Motor neuron (in vitro differentiated cells): ENCODE data around the gene SLC38A10. TPM values are rescaled to one million over a fixed set of nuclear protein-coding genes. Genes with fewer than 3 reads are reported as not detected.

Experiments
- ATAC-seq, 8 experiments: fragments of 200-7000 bp; cut with Tn5 transposase; replicated peaks in 6 of 8; 2 replicates each; pipeline ENCODE4 v1.8.0; 2021; ENCODE audit warnings: mild to moderate bottlenecking in 8 of 8, moderate library complexity in 8 of 8
- H3K27ac ChIP-seq, 2 donors: fragments of 250-450 bp; sonication (Bioruptor Pico); 2 replicates each; pipeline ENCODE4 v1.9.0; 2021; ENCODE audit warnings: antibody characterized with exemption in 2 of 2, mild to moderate bottlenecking in 2 of 2, moderate library complexity in 1 of 2
- H3K4me1 ChIP-seq, 2 donors: fragments of 250-450 bp; sonication (Bioruptor Pico); replicated peaks in 1 of 2; 2 replicates each; pipeline ENCODE4 v1.6.1; 2021; ENCODE audit warnings: antibody characterized with exemption in 2 of 2, mild to moderate bottlenecking in 2 of 2, moderate library complexity in 1 of 2
- H3K4me3 ChIP-seq, 5 donors: fragments of 250-450 bp; sonication (Bioruptor Pico); 2 replicates each; pipeline ENCODE4 v1.9.0; 2021; ENCODE audit warnings: antibody characterized with exemption in 5 of 5, mild to moderate bottlenecking in 5 of 5, moderate library complexity in 4 of 5
- WGBS, 10 experiments: fragments of 450-650 bp; shearing (Covaris generic); methylation state at CpG; one replicate each; pipeline ENCODE4 v1.0.0; 2022; 5-methylcytosine and 5-hydroxymethylcytosine counted together
- in situ Hi-C, 9 experiments: fragments of 400-800 bp; cut with MboI; loops; one replicate each; pipeline ENCODE4 v1.15.0; 2021; ENCODE audit warnings: low sequenced_read_pairs in 9 of 9, low pct_unique_long_range_greater_than_20kb in 2 of 9; ENCODE audit not compliant: unreplicated experiment in 9 of 9
- total RNA-seq, 8 experiments: library from RNA; unstranded; fragments of 300-600 nt; gene quantifications; 2 replicates each; pipeline versions ENCODE4 v1.2.3 to v1.2.4, GENCODE V29; 2022

The SLC38A10 gene
- total RNA-seq, 8 experiments from 2014 or later = 29.0 to 57.1 (median 49.1) TPM

- Histone ChIP-seq H3K27ac (no peak overlapping the region), H3K4me1 (peaks cover 3 to 11% of the 10 kb centered on the region in 2 donors), H3K4me3 (no peak overlapping the region)
- in situ Hi-C loops = loop anchor here in 1 of 9 experiments (25.0 kb wide), 1 partner anchor 224 kb away; no protein-coding TSS in a partner anchor
- 100% methylated on average over 1 of the region's 32 CpGs; no CpG with 5 or more reads in 9 of the 10 experiments for WGBS, 10 experiments
- no peak for ATAC-seq
These were observed 59.0 kb downstream of the SLC38A10 start for GRCh38 chr17:81235822-81236740.

GRCh38 chr17:81234940-81235821 is 59.9 kb downstream of the SLC38A10 start:
- H3K4me1 ChIP-seq = peaks cover 3 to 8% of the 10 kb centered on the region in 2 donors
- H3K27ac ChIP-seq = no peak overlapping the region
- in situ Hi-C loops = loop anchor here in 1 of 9 experiments (25.0 kb wide), 1 partner anchor 223 kb away; no protein-coding TSS in a partner anchor
- ATAC-seq = no peak
- no peak overlapping the region for H3K4me3 ChIP-seq
- WGBS, 10 experiments = 72 to 96% (median 86%) methylated on average over 3 to 7 of the region's 26 CpGs; no CpG with 5 or more reads in 4 of the 10 experiments

GRCh38 chr17:81234506-81234855 is 60.6 kb downstream of the SLC38A10 start:
- no peak for ATAC-seq
- H3K4me3 ChIP-seq = no peak overlapping the region
- H3K27ac ChIP-seq = no peak overlapping the region
- in situ Hi-C loops = loop anchor here in 1 of 9 experiments (25.0 kb wide), 1 partner anchor 222 kb away; no protein-coding TSS in a partner anchor
- WGBS, 10 experiments = 60 to 100% (median 79%) methylated on average over 1 to 8 of the region's 13 CpGs; no CpG with 5 or more reads in 6 of the 10 experiments
- H3K4me1 ChIP-seq = peaks cover 3 to 6% of the 10 kb centered on the region in 2 donors

DNA sequence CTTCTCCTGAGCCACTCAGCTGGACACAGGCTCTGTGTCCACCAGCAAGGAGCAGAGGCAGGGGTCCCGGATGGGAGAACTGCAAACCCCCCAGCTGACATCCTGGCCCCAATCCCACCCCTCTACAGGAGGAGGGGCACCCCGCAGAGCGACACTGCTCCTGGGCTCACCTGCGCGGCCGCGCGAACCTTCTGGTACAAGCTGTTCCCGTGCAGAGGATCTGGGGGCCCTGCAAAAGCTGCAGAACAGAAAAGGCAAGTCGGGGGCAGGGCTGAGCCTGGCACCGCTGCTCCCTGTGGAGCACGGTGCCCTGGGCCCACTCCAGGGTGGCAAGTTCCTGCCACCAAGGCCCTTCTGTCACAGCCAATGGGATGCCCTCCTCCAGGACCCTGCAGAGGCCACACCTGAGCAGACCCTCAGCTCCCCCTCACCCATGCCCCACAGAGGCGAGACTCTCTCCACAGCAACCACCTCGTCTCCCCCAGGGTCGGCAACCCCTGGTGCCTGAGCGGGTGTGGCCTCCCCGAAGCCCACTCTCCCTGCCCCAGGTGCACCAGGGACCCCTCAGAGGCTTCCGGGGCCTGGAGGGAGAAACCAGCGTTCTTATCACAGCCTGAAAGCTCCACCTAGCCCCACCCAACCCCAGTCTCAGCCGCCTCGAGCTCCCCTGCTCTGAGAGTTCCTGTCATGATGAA is 61.1 kb downstream of the SLC38A10 start:
- Histone ChIP-seq H3K27ac (no peak overlapping the region), H3K4me1 (peaks cover 3 to 6% of the 10 kb centered on the region in 2 donors), H3K4me3 (no peak overlapping the region)
- ATAC-seq = no peak
- WGBS, 10 experiments = 90% methylated on average over 6 of the region's 21 CpGs; no CpG with 5 or more reads in 9 of the 10 experiments
- in situ Hi-C loops = loop anchor here in 1 of 9 experiments (25.0 kb wide), 1 partner anchor 222 kb away; no protein-coding TSS in a partner anchor

DNA sequence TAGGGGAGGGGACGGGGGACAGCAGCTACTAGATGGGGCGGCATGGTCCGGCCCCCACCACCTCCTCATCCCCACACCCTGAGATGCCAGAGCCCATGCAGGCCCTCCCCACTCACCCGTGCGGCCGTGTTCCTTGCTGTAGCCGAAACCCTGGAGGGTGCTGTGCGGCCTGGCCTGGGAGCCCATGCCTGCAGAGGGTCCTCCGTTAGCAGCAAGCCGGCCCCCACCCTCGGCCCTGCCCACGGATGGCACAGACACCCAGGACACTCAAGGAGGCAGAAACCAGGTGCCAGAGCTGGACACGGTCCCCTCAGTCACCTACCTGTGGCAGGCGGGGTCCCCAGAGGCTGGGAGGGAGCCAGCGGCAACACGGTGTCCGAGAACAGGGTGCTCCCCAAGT is 61.8 kb downstream of the SLC38A10 start:
- Histone ChIP-seq H3K4me3 (no peak overlapping the region), H3K4me1 (peaks cover 3 to 6% of the 10 kb centered on the region in 2 donors), H3K27ac (no peak overlapping the region)
- WGBS, 10 experiments = 80 to 100% methylated on average over 1 of the region's 17 CpGs; no CpG with 5 or more reads in 8 of the 10 experiments
- peak in 2 of 8 experiments; percentile 1 to 3 for ATAC-seq
- in situ Hi-C loops = loop anchor here in 1 of 9 experiments (25.0 kb wide), 1 partner anchor 221 kb away; no protein-coding TSS in a partner anchor

DNA sequence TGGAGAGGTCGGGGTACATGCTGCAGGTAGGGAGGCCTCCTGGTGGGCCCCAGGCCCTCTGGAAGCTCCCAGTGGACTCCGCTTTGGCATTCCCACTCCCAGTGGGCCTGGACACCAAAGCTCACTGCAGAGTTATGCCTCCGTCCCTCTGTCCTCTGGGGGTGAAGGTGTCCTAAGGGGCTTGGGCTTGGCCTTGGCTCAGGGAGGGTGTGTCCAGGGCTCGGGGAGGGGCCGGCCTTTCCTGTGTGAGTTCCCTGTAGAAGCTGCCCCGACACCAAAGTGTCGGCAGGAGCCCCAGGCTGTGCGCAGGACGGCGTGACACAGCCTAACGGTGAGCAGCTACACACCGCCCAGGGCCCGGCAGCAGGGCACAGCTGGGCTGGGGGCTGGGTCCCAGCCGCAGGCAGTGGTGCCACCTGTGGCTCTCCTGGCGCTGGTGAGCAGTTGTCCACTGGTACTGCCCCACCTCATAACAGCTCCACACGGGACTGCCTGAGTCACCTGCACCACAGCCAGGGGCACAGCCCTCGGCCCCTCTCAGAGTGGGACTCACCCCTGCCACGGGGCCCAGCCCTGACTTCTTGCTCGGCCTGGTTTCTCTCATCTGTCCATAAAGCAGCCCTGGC is 62.4 kb downstream of the SLC38A10 start:
- in situ Hi-C loops = loop anchor here in 1 of 9 experiments (25.0 kb wide), 1 partner anchor 220 kb away; no protein-coding TSS in a partner anchor
- WGBS, 10 experiments = 100% methylated on average over 1 of the region's 19 CpGs; no CpG with 5 or more reads in 9 of the 10 experiments
- Histone ChIP-seq H3K27ac (no peak overlapping the region), H3K4me3 (no peak overlapping the region), H3K4me1 (peaks cover under 1 to 2% of the 10 kb centered on the region in 2 donors)
- ATAC-seq = peak in 3 of 8 experiments; percentile 3 to 22 (median 3)

DNA sequence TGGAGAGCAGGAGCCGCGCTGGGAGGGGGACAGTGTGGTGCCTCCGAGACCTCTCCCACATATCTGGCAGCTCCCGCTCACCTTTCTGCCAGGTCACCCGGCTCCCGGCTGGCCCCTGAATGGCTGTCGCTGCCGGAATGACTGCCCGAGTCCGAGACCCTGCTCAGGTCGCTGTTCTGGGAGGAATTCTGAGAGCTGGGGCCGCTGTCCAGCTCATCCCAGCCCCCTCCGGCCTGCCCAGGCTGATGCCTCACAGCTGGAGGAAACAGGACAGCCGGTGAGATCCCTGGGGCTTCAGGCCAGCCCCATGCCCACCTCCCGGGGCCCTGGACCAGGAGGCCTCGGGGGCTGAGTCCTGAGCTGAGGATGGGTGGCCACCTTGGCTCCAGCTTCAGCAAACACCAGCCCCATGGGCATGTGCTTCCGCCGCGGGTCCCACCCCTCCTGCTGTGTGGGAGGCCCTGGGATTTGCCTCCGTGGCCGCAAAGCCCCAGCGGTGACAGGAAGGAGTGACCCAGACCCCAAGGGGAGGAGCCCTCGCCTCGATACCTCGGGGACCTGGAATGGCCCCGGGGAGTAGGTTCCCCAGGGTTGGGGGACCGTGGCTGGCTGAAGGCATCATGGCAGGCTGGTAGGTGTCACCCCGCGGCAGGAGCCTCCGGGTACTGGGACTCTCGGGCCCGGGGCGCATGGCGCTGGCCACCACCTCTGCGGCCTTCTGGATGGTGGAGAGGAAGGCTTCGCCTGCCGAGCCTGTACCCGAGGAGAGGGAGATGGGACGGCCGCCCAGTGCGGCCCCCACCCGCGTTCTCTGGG is 63.1 kb downstream of the SLC38A10 start:
- in situ Hi-C loops = loop anchor here in 1 of 9 experiments (25.0 kb wide), 1 partner anchor 220 kb away; no protein-coding TSS in a partner anchor
- WGBS, 10 experiments = 89 to 100% (median 98%) methylated on average over 1 to 8 of the region's 43 CpGs; no CpG with 5 or more reads in 4 of the 10 experiments
- no peaks in the 10 kb centered on the region for H3K4me1 ChIP-seq
- peak in 1 of 8 experiments; percentile 6 for ATAC-seq
- H3K27ac ChIP-seq = no peak overlapping the region
- H3K4me3 ChIP-seq = no peak overlapping the region

DNA sequence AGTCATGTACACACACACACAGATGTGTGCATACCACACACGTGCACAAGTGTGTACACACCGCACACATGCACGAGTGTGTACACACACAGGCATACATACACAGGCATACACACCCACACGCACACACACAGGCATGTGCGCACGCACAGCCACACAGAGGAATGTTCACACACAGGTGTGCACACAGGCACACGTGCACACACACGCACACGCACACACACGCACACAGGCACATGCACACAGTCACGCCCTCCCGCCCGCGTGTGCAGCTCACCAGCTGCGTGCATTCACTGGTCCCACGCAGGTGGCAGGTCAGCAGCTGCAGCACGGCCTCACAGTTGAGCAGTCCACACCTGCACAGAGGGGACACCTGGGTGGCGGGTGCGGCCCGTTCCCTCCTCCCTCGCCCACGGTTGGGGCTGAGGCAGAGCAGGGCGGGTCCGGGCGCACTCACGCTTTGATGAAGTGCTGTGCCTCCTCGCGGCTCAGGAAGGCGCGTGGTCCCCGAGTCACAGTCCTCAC is 63.9 kb downstream of the SLC38A10 start:
- WGBS, 10 experiments = 0 to 100% (median 80%) methylated on average over 1 to 13 of the region's 31 CpGs; no CpG with 5 or more reads in 5 of the 10 experiments
- peak in 2 of 8 experiments; percentile 8 to 13 for ATAC-seq
- Histone ChIP-seq H3K27ac (no peak overlapping the region), H3K4me1 (no peaks in the 10 kb centered on the region), H3K4me3 (no peak overlapping the region)
- in situ Hi-C loops = loop anchor here in 1 of 9 experiments (25.0 kb wide), 1 partner anchor 219 kb away; no protein-coding TSS in a partner anchor

DNA sequence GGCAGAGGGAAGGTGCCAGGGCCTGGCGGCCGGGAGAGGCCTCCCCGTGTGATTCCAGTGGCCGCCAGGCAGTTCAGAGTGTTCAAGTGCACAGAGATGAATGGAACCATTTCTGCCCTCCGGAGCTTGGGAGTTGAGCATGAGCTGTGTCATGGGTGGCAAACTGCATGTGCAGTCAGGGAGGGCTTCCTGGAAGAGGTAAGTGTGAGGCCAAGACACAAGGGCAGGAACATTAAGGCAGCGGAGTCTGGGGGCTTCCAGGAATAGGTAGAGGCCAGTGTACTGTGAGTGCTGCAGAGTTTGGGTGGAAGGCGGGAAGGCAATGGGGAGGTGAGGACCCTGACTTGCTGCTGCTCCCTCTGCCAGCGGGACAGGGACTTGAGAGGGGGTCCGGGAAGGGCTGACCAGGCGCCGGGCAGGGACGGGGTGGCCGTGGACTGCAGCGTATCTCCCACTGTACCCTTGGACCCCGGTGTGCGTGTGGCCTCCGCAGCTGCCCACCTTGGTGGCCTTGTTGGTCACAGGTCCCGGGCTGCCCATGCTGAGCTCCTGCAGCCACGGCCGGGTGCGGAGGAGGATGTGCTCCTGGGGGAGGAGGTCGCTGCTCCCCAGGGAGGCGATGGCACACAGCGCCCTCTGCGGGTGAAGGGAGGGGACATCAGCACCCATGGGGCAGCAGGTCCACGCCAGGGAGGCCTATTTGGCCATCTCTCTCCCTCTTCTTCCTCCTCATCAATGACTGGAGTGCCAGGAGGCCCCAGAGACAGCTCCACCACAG is 64.9 kb downstream of the SLC38A10 start:
- in situ Hi-C loops = loop anchor here in 1 of 9 experiments (25.0 kb wide), 1 partner anchor 218 kb away; no protein-coding TSS in a partner anchor
- peak in 2 of 8 experiments; percentile 20 to 56 for ATAC-seq
- 80 to 100% (median 93%) methylated on average over 1 to 4 of the region's 26 CpGs; no CpG with 5 or more reads in 5 of the 10 experiments for WGBS, 10 experiments
- no peak overlapping the region for H3K4me3 ChIP-seq
- no peak overlapping the region for H3K27ac ChIP-seq
- H3K4me1 ChIP-seq = no peaks in the 10 kb centered on the region

DNA sequence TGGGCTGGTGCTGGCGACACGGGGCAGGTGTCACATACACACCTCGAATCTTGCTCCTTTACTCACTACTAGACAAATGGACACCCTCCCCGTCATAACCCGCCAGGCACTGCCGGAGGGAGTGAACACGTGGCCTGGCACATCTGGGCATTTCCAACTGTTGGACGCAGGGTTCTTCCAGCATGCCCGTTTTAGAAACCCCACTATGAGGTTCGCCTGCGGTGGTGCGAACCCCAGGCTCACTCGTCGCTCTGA is 65.5 kb downstream of the SLC38A10 start:
- 92 to 100% (median 97%) methylated on average over 1 to 6 of the region's 14 CpGs; no CpG with 5 or more reads in 5 of the 10 experiments for WGBS, 10 experiments
- in situ Hi-C loops = loop anchor here in 1 of 9 experiments (25.0 kb wide), 1 partner anchor 217 kb away; no protein-coding TSS in a partner anchor
- H3K4me1 ChIP-seq = no peaks in the 10 kb centered on the region
- no peak for ATAC-seq
- H3K4me3 ChIP-seq = no peak overlapping the region
- H3K27ac ChIP-seq = no peak overlapping the region
